NCI-H128 (cell line): ENCODE results near the gene RND3.

ENCODE experiments used
- DNase-seq: peaks from one replicate; lab custom pipeline; 2025; ENCODE audit not compliant: unreplicated experiment; lab: John Stamatoyannopoulos, UW

Gene RND3

DNA sequence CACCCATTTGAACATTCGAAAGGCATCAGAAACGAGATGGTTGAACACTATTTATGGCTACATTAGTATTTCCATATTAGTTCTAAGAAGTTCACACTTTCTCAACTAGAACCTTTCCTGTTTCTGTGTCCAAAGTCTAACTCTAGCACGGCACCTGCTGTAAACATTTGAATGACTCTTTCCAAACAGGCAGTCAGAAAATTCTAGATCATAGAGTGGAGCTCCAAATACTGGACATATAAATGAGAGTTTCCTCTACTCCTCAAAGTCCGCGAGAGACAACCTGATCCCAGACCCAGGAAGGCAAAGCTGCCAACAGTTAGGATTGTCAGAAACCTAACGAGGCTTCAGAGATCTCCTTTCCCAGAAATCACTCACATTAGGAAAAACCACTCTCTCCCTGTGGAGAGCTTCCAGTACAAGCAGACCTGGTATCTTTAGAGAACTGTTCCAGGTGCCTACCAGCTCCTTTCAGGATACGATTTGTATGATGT, 10.6 kb downstream of the RND3 start:
- DNase-seq, result no peak

DNA sequence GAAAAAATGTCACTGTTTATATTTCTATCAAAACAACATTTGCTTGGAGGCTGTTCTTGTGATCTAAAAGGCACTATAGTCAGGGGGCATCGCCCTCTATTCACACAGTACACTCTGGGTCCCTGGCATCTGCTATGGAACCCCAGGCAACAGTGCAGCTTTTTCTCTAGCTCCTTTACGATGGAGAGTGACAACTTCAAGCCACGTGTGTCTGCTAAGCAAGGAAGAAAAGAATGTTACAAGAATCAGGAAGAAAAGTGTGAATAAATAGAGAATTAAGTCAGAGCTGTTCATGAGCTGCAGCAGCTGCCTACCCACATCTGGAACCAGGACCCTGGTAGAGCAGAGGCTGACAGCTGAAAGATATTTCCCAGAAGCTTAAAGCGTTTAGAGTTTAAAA, 11.2 kb downstream of the RND3 start:
- DNase-seq, result no peak

DNA sequence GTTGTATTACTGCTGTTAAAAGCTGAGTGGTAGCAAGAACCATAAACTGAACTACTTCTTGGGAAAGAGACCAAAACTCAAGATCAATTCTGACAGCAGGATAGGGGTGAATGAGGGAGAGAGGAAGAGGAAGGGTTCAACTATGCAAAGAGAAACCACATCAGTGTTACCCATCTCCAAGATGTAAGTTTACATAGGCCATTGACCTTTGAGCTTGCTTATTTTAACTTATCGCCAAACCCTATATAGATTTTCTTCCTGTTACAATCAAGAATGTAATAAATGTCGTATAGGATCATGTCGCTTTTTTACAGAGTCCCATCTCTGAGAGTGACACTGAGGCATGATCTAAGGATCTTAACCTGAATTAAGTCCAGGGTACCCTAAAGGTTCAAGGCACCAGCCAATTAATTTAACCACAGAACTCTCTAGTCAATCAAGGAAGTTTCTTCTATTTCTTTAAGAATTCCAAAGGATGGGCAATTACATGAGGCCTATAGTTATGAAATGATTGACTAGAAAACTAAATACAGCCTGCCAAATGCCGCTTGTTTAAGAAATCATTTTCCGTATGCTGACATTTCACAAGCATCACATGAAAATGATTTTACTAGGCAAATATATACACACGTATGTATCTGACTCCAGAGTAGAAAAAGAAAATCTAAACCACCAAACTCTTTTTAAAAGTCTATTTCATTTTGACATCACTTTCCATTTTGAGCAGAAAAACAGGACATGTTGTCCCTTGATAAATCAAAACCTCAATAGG, 11.8 kb downstream of the RND3 start:
- DNase-seq, result no peak

DNA sequence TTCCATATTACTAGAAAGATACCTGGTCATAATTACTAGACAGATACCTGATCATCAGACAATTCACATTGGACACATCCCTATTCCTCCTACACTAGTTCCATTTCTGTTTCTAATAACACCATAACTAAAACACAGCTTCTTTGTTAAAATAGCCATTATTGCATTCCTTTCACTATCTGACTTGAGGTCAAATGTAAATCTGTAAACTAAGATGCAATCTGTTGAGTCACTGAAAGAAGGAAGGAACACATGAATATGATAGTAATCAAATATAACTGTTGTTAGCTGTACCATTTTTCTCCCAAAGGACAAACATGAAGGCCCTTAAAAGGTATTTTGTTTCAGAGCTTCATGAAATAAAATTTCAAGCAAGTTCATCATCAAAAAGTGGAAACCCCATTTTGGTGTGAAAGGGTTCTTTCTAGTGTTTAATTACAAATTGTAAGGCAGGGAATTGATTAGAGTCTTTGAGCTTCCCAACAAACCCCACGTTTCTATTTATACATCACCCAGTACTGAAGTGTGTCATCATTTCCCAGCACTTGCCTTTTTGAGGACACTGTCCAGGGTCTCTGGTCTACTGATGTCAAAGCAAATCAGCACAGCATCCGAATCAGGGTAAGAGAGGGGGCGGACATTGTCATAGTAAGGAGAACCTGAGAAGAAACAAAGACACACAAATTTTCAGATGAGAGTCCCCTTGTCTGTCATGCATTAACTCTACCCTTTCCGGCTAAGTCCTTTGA, 13.0 kb downstream of the RND3 start:
- no peak for DNase-seq

DNA sequence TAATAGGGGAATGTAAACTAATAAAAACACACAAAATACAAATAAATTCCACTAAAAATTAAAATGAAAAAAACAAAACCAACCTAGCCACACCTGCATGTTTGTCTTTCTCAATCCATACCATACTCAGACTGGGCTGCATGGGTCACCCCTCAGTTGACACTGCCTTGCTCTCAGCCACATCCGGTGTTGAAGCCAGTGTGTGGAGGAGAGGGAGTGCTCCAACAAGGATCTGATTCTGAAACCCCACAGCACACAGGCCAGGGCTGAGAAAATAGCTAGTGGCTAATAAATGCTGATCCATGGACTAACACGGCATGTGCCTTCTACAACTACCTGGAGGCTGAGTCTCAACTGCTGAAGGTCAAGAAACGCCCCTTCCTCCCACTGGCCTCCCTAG, 13.7 kb downstream of the RND3 start:
- no peak for DNase-seq

DNA sequence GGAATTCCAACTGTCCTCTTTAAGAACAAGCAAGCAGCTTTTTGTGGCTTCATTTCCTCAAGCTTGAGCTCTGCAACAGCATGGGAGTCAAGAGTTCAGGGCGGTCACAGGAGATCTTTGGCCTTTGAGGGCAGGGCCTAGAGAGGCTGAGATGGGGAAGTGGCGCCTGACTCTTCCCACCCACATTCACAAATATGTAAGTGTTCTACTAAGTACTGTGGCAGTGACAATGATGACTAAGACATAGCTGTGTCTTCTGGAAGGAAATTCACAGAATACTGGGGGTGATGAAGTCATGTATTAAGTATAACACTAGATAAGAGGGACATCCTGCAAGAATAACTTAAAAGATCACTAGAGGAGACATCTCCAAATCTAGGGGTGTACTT, 15.0 kb downstream of the RND3 start:
- no peak for DNase-seq

DNA sequence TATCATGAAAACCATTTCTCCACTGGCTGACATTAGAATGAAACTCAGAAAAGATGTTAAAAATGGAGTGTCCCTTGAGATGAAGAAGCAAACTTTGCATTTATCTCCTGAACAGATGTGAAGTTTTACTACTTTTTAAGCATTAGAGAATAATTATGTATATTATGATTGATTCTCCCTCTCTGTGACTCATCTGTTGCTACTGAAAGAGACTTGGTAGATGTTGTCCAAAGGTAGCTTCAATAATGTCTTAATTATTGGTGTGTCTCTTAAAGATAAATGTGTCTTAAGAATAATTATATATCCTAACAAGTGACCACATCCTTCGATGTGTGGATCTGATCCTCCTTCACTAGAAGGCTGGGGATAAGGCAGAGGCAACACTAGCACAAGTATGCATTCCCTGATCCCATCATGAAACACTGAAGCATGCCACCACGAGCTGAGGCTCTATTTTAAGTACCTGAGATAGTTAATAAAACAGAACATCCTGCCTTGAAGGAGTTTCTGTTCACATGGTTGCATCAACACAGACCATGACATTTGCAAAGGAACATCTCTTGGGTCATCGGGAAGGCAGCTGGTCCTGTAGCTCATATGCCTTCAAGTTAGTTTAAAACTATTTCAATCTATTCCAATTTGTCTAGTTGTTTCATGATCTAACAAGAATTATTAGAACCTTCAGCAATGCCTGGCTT, 15.5 kb downstream of the RND3 start:
- no peak for DNase-seq

DNA sequence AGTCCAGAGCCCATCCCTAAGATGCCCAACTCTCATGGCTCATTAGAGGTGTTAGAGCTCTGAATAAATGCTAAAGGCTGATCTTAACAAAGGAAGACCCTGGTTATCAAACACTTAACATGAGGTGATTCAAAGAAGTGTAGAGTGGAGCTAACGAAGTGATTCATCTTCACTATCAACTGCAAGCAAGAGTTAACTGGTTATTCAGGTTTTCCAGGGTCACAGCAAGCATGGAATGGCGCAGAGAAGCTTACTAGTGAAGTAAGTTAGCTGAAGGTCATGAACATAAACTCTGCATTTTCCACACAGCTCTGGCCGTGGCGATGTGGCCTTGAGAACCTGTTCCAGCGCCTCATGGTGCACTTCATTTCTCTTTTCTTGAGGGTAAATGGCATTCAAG, 17.0 kb downstream of the RND3 start:
- no peak for DNase-seq

DNA sequence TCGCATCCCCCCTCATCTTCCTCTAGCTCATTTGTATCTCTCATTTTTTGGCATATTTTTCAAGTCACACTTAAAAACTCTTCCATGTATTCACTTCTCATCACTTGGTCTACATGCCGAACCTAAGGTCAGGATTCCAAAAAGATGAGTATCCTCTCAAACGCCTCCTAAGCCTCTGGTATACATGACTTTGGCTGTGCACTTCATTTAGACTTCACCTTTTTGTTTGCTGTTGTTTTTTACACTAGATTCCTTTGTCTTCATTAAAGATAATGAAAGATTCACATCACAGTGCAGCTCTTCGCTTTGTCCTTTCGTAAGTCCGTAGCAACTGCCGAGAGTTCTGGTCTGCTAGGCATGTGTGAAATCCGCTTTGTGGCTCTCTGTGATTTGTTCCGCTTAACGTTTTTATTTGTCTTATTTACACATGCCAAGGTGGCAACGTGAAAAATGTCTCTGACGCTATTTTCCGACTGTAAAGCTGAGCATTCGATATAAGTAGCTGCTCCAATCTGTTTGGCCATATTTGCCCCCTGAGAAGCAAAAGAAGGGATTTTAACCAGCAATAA, 17.7 kb downstream of the RND3 start:
- DNase-seq, result no peak

DNA sequence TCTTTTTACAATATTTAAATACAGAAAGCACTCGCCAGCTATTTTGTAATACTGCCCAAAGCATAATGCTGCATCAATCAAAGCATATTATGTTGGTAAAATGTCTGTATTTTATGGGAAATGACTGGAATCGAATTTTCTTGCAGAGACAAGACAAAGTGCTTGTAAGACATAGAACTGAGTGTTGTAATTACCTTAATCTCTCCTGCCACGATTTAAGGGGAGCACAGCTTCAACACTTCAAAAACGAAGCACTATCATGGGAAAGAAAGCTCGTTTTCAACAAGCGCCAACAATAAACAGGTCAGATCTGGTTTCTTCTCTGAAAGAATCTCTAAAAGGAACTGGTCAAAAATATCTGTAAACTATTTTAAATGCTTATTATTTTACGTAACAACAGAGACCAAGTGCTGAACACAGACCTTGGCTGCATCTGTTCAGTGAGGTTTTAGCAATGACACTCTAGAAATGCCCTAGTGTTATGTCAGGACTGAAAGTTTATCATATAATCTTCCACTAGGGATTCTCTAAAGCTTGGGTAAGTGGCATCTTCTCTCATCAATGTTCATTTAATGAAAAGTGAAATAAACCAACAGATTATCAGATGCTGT, 19.0 kb downstream of the RND3 start:
- DNase-seq, result no peak

DNA sequence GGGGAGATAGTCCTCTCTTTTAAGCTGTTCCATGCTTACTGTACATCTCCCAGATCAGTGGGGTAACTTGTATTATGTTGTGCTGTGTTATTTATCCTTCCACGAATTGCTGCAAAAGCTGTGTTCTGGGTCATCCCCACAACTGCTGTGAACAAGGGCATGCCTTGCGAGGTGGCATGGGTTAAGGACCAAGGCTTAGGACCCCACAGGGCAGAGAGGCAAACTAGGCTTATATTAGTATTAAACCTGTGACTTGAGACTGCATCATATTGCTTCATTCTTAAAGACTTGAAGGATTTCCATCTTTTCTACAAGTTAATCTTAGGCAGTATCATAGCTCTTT, 19.9 kb downstream of the RND3 start:
- no peak for DNase-seq

DNA sequence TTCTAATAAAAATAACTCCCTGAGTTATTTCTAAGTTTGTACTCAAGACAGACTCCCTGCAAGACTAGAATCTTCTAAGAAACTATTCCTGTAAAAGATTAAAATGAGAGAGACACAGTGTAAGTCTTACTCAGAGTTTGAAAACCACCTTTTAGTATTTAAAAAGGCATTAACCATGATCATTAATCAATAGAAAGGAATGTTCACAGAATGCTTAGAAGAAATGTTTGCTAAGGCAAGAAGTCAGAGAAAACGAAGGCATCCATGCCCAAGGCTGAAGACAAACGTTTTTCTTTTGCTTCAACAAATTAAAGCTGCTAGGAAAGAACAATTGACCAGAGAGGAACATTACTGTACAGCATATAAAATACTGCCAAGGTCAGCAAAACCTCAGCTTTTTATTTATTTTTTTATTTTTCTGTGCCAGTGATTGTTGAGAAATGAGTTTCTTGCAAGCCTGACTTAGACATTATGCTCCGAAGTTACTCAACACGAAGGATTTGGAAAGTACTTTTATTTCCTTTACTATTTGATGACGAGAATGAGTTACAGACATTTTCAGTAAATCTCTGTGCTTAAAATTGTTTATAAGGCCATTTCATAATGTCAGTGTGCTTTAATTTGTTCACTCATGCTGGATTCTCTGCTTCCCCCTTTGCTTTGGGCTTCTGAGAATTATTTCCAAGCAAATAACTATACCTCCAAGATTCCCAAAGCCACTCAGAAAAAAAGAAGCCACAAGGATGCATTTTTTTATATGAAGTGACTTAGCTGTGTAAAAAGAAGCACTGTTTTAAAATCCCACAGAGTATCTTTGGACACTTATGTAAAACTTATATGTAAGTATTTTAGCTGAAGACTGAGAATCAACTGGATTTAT, 20.5 kb downstream of the RND3 start:
- DNase-seq, result no peak

DNA sequence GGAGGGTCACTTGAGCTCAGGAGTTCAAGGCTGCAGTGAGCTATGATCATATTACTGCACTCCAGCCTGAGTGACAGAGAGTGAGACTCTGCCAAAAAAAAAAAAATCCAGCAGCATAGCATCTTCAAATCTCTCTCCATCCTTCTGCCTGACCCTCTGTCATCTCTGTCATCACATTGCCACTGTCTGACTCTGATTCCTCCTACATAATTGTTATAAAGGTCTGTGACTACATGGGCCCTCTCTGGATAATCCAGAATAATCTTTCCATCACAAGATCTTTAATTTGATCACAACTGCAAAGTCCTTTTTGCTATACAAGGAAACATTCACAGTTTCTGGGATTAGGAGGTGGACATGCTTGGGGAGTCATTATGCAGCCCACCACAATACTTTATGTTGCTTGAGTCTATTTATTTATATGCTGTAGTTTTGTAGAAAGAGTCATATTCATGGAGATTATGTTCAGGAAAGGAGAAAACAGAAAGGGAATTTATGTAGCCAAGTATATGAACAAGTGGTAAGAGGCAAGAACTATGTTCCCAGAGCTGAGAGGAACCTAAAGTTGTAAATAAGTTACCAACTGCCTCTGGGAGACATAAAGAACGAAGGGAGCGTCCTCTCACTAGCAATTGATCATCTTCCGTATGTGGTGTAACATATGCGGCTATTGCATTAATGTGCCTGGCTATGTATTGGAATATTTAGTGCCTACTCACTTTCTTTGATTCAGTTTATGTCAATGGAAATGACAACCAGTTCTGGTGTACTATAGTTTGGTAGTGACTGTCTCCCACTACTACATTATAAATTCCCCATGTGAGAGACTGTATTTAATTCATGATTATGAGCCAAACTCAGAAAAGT, 21.5 kb downstream of the RND3 start:
- no peak for DNase-seq

DNA sequence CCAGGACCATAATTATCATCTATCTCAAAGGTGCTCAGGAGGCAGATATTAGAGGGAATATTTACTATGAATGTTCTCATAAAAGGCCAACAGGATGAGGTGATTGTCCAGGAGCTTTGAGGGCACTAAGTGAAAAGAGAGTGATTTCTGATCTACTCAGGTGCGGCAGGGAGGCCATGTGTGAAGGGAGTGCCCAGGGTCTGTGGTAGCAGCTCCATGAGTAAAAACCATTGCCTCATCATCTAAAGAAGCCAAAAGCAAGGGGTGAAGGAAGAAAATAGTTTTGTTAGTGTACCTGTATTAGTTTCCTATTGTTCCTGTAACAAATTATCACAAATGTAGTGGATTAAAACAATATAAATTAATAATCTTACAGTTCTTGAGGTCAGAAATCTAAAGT, 22.5 kb downstream of the RND3 start:
- no peak for DNase-seq

DNA sequence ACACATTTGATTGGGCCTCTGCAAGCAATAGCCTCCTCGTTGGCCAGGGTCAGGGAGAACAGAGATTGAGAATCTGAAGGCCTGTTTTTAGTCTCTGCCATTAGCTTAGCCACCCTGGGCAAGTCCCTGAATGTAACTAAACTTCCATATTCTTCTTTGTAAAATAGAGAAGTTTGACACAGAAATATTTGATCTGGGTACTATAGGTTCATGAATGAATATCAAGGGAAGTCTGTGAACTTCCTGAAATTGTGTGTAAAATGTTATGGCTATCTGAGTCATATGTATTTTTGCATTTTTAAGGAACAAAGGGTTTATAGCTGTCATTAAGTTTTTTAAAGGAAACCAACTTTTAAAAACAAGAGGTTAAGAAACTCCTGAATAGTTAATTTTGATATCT, 23.2 kb downstream of the RND3 start:
- no peak for DNase-seq

DNA sequence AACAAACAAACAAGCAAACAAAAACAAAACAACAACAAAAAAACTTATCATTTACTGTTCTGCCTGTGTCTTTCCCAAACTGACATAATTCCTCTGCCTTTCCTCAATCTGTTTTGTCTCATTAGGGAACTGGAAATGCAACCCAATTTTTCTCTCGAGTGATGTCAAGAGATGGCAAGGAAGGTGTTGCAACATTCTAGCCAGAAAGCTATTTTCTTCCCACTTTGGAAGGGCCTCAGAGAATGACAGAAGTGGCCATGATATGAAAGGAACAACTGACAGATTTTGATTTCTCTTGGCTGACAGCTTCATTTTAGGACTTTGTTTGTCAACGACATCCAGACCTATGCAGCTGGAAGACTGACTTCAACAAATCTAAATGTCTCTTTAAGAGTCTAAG, 24.7 kb downstream of the RND3 start:
- DNase-seq, result no peak

DNA sequence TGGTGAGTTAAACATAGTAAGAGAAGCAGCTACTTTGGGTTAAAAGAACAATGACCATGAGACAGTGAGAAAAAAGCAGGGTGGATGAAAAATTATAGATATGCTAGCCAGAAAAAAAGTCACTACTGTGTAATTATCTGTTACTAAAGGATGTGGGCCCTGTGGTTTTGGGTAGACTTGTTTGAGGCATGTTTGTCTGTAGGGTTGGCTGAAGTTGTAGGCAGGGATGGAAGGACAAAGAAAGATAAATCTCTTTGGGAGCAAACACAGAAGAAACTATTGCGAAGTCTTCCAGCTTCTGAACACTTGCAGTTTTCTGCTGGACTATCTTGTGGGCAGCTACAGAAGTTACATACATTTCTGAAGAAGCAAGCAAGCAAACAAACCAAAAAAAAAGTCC, 28.2 kb downstream of the RND3 start:
- no peak for DNase-seq

DNA sequence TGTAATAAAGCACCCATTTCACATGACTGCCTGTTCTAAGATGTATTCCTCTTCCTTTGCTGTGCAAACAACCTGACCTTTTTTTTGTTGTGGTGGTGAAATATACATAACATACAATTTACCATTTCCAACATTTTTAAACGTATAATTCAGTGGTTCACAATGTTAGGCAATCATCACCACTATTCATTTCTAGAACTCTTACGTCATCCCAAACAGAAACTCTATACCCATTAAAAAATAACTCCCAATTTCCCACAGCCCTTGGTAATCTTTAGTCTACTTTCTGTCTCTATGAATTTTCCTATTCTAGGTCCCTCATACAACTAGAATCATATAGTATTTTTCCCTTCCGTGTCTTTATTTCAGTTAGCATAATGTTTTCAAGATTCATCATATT, 36.7 kb downstream of the RND3 start:
- DNase-seq, result no peak

DNA sequence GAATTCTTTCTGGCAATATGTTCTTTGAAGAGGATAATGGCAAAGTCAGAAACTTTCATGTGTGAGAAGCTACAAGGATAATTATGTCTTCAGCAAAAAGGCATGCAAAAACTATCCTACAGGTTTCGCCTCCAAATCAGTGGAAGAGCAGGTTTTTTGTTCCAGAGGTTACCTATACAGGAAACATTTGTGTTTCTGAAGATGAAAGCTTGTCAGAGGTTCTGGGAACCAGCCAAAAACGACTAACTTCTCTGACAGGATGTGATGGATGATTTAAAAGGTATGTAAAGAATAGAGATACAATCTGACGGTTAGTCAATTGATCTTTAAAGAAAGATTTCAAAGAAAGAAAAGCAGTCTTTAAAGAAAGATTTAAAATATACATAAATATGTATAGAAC, 37.6 kb downstream of the RND3 start:
- no peak for DNase-seq
